ENCODE data around the gene ARHGEF6. TPM values are rescaled to one million over a fixed set of nuclear protein-coding genes. Genes with fewer than 3 reads are reported as not detected.

The ARHGEF6 gene
- total and polyA plus RNA-seq, 8 donors = 1.7 to 22.9 (median 8.1) TPM

- intact Hi-C loops (cut with DNase I; ENCODE audit: low total_unique reads) = no loop called here
Measured at GRCh38 chrX:136635235-136635634, 145.5 kb downstream of the ARHGEF6 start.

GRCh38 chrX:136630881-136631280, 149.9 kb downstream of the ARHGEF6 start:
- intact Hi-C loops (cut with DNase I; ENCODE audit: low total_unique reads) = no loop called here
- Histone ChIP-seq H3K9me3 (no peaks in the 10 kb centered on the region), H3K36me3 (no peaks in the 10 kb centered on the region), H3K27me3 (peaks cover 0 to 12% (median 0%) of the 10 kb centered on the region in 3 donors), H3K27ac (no peak overlapping the region), H3K4me1 (no peaks in the 10 kb centered on the region), H3K4me3 (no peak overlapping the region)
- 30 to 68% (median 46%) methylated on average over 1 of the region's 1 CpG; no CpG with 5 or more reads in 1 of the 5 donors for WGBS, 5 donors
- TF ChIP-seq CTCF (IDR thresholded peaks at IDR 0.05) = no peak
- no peak for TF ChIP-seq POLR2AphosphoS5 (IDR thresholded peaks at IDR 0.05)
- no peak for TF ChIP-seq POLR2A (IDR thresholded peaks at IDR 0.05)
- no peak for DNase-seq

More at GRCh38 chrX:136635235-136635634, 145.5 kb downstream of the ARHGEF6 start:
- Histone ChIP-seq H3K4me3 (no peak overlapping the region), H3K9me3 (no peaks in the 10 kb centered on the region), H3K36me3 (no peaks in the 10 kb centered on the region), H3K4me1 (no peaks in the 10 kb centered on the region), H3K27ac (no peak overlapping the region), H3K27me3 (peaks cover 0 to 7% (median 0%) of the 10 kb centered on the region in 3 donors)
- TF ChIP-seq CTCF (IDR thresholded peaks at IDR 0.05) (no peak), EP300 (IDR thresholded peaks at IDR 0.05) (no peak), POLR2AphosphoS5 (IDR thresholded peaks at IDR 0.05) (no peak), POLR2A (IDR thresholded peaks at IDR 0.05) (no peak)
- DNase-seq = no peak
- 70 to 83% (median 80%) methylated on average over 5 to 6 of the region's 6 CpGs for WGBS, 5 donors

GRCh38 chrX:136629084-136629750, 151.5 kb downstream of the ARHGEF6 start:
- intact Hi-C loops (cut with DNase I; ENCODE audit: low total_unique reads) = no loop called here
- DNase-seq = no peak
- no peak overlapping the region for H3K27ac ChIP-seq
- H3K4me3 ChIP-seq = no peak overlapping the region
- H3K4me1 ChIP-seq = no peaks in the 10 kb centered on the region
- peaks cover 0 to 10% (median 0%) of the 10 kb centered on the region in 3 donors for H3K27me3 ChIP-seq
- WGBS, 5 donors = 37 to 62% (median 54%) methylated on average over 5 to 6 of the region's 6 CpGs
- H3K36me3 ChIP-seq = no peaks in the 10 kb centered on the region
- peaks cover 0 to 7% (median 0%) of the 10 kb centered on the region in 4 donors for H3K9me3 ChIP-seq
- TF ChIP-seq EP300 (IDR thresholded peaks at IDR 0.05) = no peak
- TF ChIP-seq POLR2AphosphoS5 (IDR thresholded peaks at IDR 0.05) = no peak
- no peak for TF ChIP-seq POLR2A (IDR thresholded peaks at IDR 0.05)
- no peak for TF ChIP-seq CTCF (IDR thresholded peaks at IDR 0.05)

GRCh38 chrX:136627409-136627808, 153.3 kb downstream of the ARHGEF6 start:
- H3K4me1 ChIP-seq = no peaks in the 10 kb centered on the region
- TF ChIP-seq CTCF (IDR thresholded peaks at IDR 0.05) = no peak
- peaks cover 0 to 10% (median 0%) of the 10 kb centered on the region in 3 donors for H3K27me3 ChIP-seq
- 62 to 71% (median 66%) methylated on average over 4 of the region's 4 CpGs for WGBS, 5 donors
- peaks cover 0 to 7% (median 0%) of the 10 kb centered on the region in 4 donors for H3K9me3 ChIP-seq
- no peak overlapping the region for H3K4me3 ChIP-seq
- no peak for DNase-seq
- H3K36me3 ChIP-seq = no peaks in the 10 kb centered on the region
- no peak overlapping the region for H3K27ac ChIP-seq
- intact Hi-C loops (cut with DNase I; ENCODE audit: low total_unique reads) = no loop called here

Data from stomach (tissue), 9 donors.